CD4-positive, CD25-positive, alpha-beta regulatory T cell (primary cell): ENCODE results near the gene MYL7. TPM values are rescaled to one million over a fixed set of nuclear protein-coding genes. Genes with fewer than 3 reads are reported as not detected.
"Not testable (repeated sequence)": the region's sequence is repeated elsewhere in the genome, so short reads cannot be mapped to it uniquely, and the experiment has no call there.

Experiments used
- ATAC-seq, 2 donors: fragments of 150-1000 bp; cut with Tn5 transposase; one replicate each; pipeline ENCODE4 v1.10.0; 2021; ENCODE audit warnings: low read depth in 2 of 2, moderate number of reproducible peaks in 2 of 2, moderate library complexity in 1 of 2
- DNase-seq, 3 donors: peaks; one replicate each; pipeline versions ENCODE4 v3.0.0 to v3.0.0-alpha.2; 2012 to 2022; ENCODE audit warnings: mixed read lengths in 1 of 3
- H3K27ac ChIP-seq: one replicate; pipeline ENCODE4 v1.7.0; 2013; ENCODE audit warnings: mild to moderate bottlenecking, low read length; ENCODE audit not compliant: insufficient read depth, poor library complexity, severe bottlenecking
- H3K27me3 ChIP-seq: one replicate; pipeline ENCODE4 v1.7.0; 2013; ENCODE audit warnings: low read length; ENCODE audit not compliant: control insufficient read depth, insufficient read depth
- H3K36me3 ChIP-seq: one replicate; pipeline ENCODE4 v1.7.0; 2013; ENCODE audit warnings: mild to moderate bottlenecking, low read length, moderate library complexity; ENCODE audit not compliant: control insufficient read depth, insufficient read depth
- H3K4me1 ChIP-seq: 2 replicates; pipeline ENCODE4 v1.7.0; 2013; ENCODE audit warnings: mild to moderate bottlenecking, low read length; ENCODE audit not compliant: insufficient read depth, control insufficient read depth, poor library complexity, severe bottlenecking
- H3K4me3 ChIP-seq: one replicate; pipeline ENCODE4 v1.7.0; 2013; ENCODE audit warnings: low read depth, mild to moderate bottlenecking, low read length, moderate library complexity
- H3K9me3 ChIP-seq, 2 experiments: 1 replicate in 1 of 2; 2 replicates in 1 of 2; pipeline ENCODE4 v1.7.0; 2013; ENCODE audit warnings: low read length in 2 of 2, mild to moderate bottlenecking in 1 of 2, moderate library complexity in 1 of 2; ENCODE audit not compliant: control insufficient read depth in 2 of 2
- H3K27ac Mint-ChIP-seq, 3 donors: one replicate each; pipeline ENCODE4 v1.8.0; 2020 to 2022; ENCODE audit warnings: mild to moderate bottlenecking in 3 of 3, mixed read lengths in 3 of 3, moderate library complexity in 2 of 3
- H3K27me3 Mint-ChIP-seq: one replicate; pipeline ENCODE4 v1.8.0; 2022; ENCODE audit warnings: mild to moderate bottlenecking, mixed read lengths
- H3K36me3 Mint-ChIP-seq: one replicate; pipeline ENCODE4 v1.8.0; 2020; ENCODE audit warnings: mixed read lengths
- H3K4me1 Mint-ChIP-seq, 4 donors: one replicate each; pipeline ENCODE4 v1.8.0; 2020 to 2022; ENCODE audit warnings: mixed read lengths in 4 of 4, mild to moderate bottlenecking in 1 of 4
- H3K4me3 Mint-ChIP-seq, 4 donors: one replicate each; pipeline ENCODE4 v1.8.0; 2020 to 2022; ENCODE audit warnings: mild to moderate bottlenecking in 4 of 4, mixed read lengths in 4 of 4, moderate library complexity in 3 of 4
- H3K9me3 Mint-ChIP-seq, 7 donors: one replicate each; pipeline ENCODE4 v1.8.0; 2020 to 2022; ENCODE audit warnings: mixed read lengths in 7 of 7, mild to moderate bottlenecking in 3 of 7, moderate library complexity in 2 of 7
- polyA plus RNA-seq, 4 donors: library from polyadenylated mRNA; unstranded; fragments of 300-500 nt; fragmentation: Illumina TruSeq; gene quantifications; one replicate each; pipeline ENCODE4 v1.2.3, GENCODE V29; 2021
- total RNA-seq: library from RNA; stranded (reverse); gene quantifications from one replicate; pipeline ENCODE4 v1.2.3, GENCODE V29; 2022

Gene MYL7
- total and polyA plus RNA-seq, 5 donors from 2014 or later, result not detected

- no peak overlapping the region for H3K27ac Mint-ChIP-seq
- no peaks in the 10 kb centered on the region for H3K4me1 Mint-ChIP-seq
- Histone ChIP-seq H3K4me3 (no peak overlapping the region), H3K36me3 (no peaks in the 10 kb centered on the region), H3K27me3 (peaks cover 4% of the 10 kb centered on the region), H3K27ac (no peak overlapping the region), H3K4me1 (no peaks in the 10 kb centered on the region), H3K9me3 (no peaks in the 10 kb centered on the region)
- H3K27me3 Mint-ChIP-seq, result peaks cover 31% of the 10 kb centered on the region
- ATAC-seq (no peak), DNase-seq (no peak)
- H3K4me3 Mint-ChIP-seq, result no peak overlapping the region
- peaks cover 5% of the 10 kb centered on the region for H3K36me3 Mint-ChIP-seq
- H3K9me3 Mint-ChIP-seq, result peaks cover 0 to 6% (median 3%) of the 10 kb centered on the region in 7 donors
Observed at GRCh38 chr7:44176486-44176885, 35.4 kb upstream of the MYL7 start.

- Mint-ChIP-seq H3K27me3 (peaks cover 31% of the 10 kb centered on the region), H3K27ac (no peak overlapping the region), H3K36me3 (peaks cover 5% of the 10 kb centered on the region), H3K9me3 (peaks cover 0 to 6% (median 0%) of the 10 kb centered on the region in 7 donors), H3K4me3 (no peak overlapping the region), H3K4me1 (no peaks in the 10 kb centered on the region)
- Histone ChIP-seq H3K4me3 (no peak overlapping the region), H3K27ac (no peak overlapping the region), H3K9me3 (no peaks in the 10 kb centered on the region), H3K36me3 (no peaks in the 10 kb centered on the region), H3K4me1 (no peaks in the 10 kb centered on the region), H3K27me3 (peaks cover 4% of the 10 kb centered on the region)
- DNase-seq (no peak), ATAC-seq (no peak)
Observed at GRCh38 chr7:44175730-44176129, 34.6 kb upstream of the MYL7 start.

- DNase-seq, ATAC-seq, H3K4me1 Mint-ChIP-seq, H3K36me3 ChIP-seq, H3K9me3 Mint-ChIP-seq, H3K27me3 ChIP-seq, H3K4me3 Mint-ChIP-seq, H3K4me1 ChIP-seq, H3K27ac ChIP-seq, H3K9me3 ChIP-seq, H3K27ac Mint-ChIP-seq, H3K36me3 Mint-ChIP-seq, H3K4me3 ChIP-seq: not testable (repeated sequence)
- peaks cover 35% of the 10 kb centered on the region for H3K27me3 Mint-ChIP-seq
Observed at GRCh38 chr7:44174694-44174948, 33.5 kb upstream of the MYL7 start.

- H3K4me1 ChIP-seq, result no peaks in the 10 kb centered on the region
- Mint-ChIP-seq H3K27ac (no peak overlapping the region), H3K27me3 (peaks cover 31% of the 10 kb centered on the region), H3K36me3 (peaks cover 2% of the 10 kb centered on the region), H3K4me1 (no peaks in the 10 kb centered on the region), H3K4me3 (no peak overlapping the region), H3K9me3 (peaks cover 0 to 6% (median 0%) of the 10 kb centered on the region in 7 donors)
- no peaks in the 10 kb centered on the region for H3K9me3 ChIP-seq
- no peaks in the 10 kb centered on the region for H3K27me3 ChIP-seq
- H3K4me3 ChIP-seq, result no peak overlapping the region
- no peaks in the 10 kb centered on the region for H3K36me3 ChIP-seq
- ATAC-seq (no peak), DNase-seq (no peak)
- H3K27ac ChIP-seq, result no peak overlapping the region
Observed at GRCh38 chr7:44173911-44174693, 33.0 kb upstream of the MYL7 start.

- H3K4me1 Mint-ChIP-seq, result peaks cover 0 to under 1% (median 0%) of the 10 kb centered on the region in 4 donors
- Histone ChIP-seq H3K27ac (no peak overlapping the region), H3K27me3 (no peaks in the 10 kb centered on the region), H3K9me3 (no peaks in the 10 kb centered on the region), H3K4me3 (no peak overlapping the region), H3K4me1 (no peaks in the 10 kb centered on the region), H3K36me3 (no peaks in the 10 kb centered on the region)
- H3K36me3 Mint-ChIP-seq, result no peaks in the 10 kb centered on the region
- no peak overlapping the region for H3K27ac Mint-ChIP-seq
- peaks cover 0 to 6% (median 0%) of the 10 kb centered on the region in 7 donors for H3K9me3 Mint-ChIP-seq
- ATAC-seq (no peak), DNase-seq (no peak)
- H3K27me3 Mint-ChIP-seq, result peaks cover 31% of the 10 kb centered on the region
- no peak overlapping the region for H3K4me3 Mint-ChIP-seq
Observed at GRCh38 chr7:44172803-44173424, 31.8 kb upstream of the MYL7 start.

- Histone ChIP-seq H3K4me1 (no peaks in the 10 kb centered on the region), H3K27me3 (no peaks in the 10 kb centered on the region), H3K4me3 (no peak overlapping the region), H3K9me3 (no peaks in the 10 kb centered on the region), H3K36me3 (no peaks in the 10 kb centered on the region), H3K27ac (no peak overlapping the region)
- no peak overlapping the region for H3K27ac Mint-ChIP-seq
- H3K27me3 Mint-ChIP-seq, result peaks cover 34% of the 10 kb centered on the region
- H3K4me1 Mint-ChIP-seq, result peaks cover 0 to 3% (median 0%) of the 10 kb centered on the region in 4 donors
- ATAC-seq (no peak), DNase-seq (no peak)
- no peak overlapping the region for H3K4me3 Mint-ChIP-seq
- H3K36me3 Mint-ChIP-seq, result no peaks in the 10 kb centered on the region
- peaks cover 0 to 6% (median 0%) of the 10 kb centered on the region in 7 donors for H3K9me3 Mint-ChIP-seq
Observed at GRCh38 chr7:44172352-44172751, 31.2 kb upstream of the MYL7 start.

- not testable (repeated sequence) for H3K9me3 ChIP-seq, ATAC-seq, DNase-seq, H3K27ac ChIP-seq, H3K27ac Mint-ChIP-seq, H3K4me1 Mint-ChIP-seq, H3K27me3 ChIP-seq, H3K9me3 Mint-ChIP-seq, H3K4me3 ChIP-seq, H3K4me3 Mint-ChIP-seq, H3K4me1 ChIP-seq, H3K36me3 ChIP-seq, H3K36me3 Mint-ChIP-seq
- H3K27me3 Mint-ChIP-seq, result peaks cover 35% of the 10 kb centered on the region
Observed at GRCh38 chr7:44171901-44172300, 30.8 kb upstream of the MYL7 start.

GRCh38 chr7:44167920-44168319 lies 26.8 kb upstream of the MYL7 start:
- Mint-ChIP-seq H3K9me3 (peaks cover 0 to 7% (median 0%) of the 10 kb centered on the region in 7 donors), H3K4me3 (no peak overlapping the region), H3K27ac (no peak overlapping the region), H3K4me1 (peaks cover 0 to 3% (median 0%) of the 10 kb centered on the region in 4 donors), H3K27me3 (peaks cover 28% of the 10 kb centered on the region), H3K36me3 (no peaks in the 10 kb centered on the region)
- Histone ChIP-seq H3K36me3 (no peaks in the 10 kb centered on the region), H3K27ac (no peak overlapping the region), H3K4me1 (no peaks in the 10 kb centered on the region), H3K27me3 (peaks cover 4% of the 10 kb centered on the region), H3K4me3 (no peak overlapping the region), H3K9me3 (no peaks in the 10 kb centered on the region)
- no peak for ATAC-seq
- no peak for DNase-seq
